G401.6 (cell line): ENCODE results near the gene UNC13A.

Experiments used
- FAIRE-seq: peaks from 2 replicates; lab custom pipeline; 2012; peaks lifted over from hg19 to GRCh38; lab: Jason Lieb, UNC

UNC13A gene

DNA sequence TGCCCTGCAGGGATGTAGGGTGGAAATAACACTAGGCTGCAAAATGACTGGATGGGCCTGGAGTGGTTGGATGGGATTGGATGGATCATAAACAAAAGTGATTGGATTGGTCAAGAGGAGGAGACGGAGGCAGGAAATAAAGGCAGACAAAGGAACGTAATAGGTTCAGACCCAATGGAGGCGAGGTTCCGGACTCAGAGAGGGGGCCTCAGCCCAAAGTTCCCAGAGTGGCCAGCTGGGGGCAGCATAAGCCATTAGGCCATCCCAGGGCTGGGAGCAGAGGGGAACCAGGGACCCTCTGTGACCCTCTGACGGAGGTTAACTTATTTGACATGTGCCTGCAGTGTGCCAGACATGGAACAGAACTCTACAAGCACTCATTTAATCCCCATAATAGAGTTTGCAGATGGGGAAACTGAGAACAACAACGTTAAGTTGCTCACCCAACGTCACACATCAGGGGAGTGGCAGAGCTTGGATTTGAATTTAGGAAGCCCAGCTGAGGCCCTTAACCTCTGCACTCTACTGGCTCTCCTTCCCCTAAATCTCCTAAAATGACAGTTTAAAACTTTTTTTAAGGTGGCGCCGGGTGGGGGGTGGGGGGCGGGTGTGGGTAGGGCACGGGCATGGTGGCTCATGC lies 15.8 kb upstream of the UNC13A start:
- no peak for FAIRE-seq

DNA sequence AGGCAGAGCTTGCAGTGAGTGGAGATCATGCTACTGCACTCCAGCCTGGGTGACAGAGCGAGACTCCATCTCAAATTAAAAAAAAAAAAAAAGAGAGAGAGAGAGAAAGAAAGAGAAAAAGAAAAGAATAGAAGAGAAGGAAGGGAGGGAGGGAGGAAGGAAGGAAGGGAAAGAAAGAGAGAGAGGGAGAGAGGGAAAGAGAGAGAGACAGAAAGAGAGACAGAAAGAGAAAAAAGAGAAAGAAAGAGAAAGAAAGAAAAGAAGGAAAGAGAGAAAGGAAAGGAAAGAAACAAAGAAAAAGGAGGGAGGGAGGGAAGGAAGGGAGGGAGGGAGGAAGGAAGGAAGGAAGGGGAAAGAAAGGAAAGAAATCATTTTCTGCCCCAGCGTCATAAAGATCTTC lies 7.0 kb upstream of the UNC13A start:
- no peak for FAIRE-seq

DNA sequence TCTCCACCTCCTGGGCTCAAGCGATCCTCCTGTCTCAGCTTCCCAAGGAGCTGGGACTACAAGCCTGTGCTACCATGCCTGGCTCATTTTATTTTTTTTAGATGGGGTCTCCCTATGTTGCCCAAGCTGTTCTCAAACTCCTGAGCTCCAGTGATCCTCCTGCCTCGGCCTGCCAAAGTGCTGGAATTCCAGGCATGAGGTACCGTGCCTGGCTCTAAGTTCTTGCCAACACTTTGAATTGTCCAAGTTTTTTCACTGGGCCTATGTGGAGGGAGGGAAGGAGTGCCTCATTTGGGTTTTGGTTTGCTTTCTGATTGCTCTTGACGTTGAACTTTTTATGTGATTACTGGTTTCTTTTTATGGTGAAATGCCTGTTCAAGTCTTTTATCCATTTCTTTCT lies 4.4 kb upstream of the UNC13A start:
- FAIRE-seq, result no peak

DNA sequence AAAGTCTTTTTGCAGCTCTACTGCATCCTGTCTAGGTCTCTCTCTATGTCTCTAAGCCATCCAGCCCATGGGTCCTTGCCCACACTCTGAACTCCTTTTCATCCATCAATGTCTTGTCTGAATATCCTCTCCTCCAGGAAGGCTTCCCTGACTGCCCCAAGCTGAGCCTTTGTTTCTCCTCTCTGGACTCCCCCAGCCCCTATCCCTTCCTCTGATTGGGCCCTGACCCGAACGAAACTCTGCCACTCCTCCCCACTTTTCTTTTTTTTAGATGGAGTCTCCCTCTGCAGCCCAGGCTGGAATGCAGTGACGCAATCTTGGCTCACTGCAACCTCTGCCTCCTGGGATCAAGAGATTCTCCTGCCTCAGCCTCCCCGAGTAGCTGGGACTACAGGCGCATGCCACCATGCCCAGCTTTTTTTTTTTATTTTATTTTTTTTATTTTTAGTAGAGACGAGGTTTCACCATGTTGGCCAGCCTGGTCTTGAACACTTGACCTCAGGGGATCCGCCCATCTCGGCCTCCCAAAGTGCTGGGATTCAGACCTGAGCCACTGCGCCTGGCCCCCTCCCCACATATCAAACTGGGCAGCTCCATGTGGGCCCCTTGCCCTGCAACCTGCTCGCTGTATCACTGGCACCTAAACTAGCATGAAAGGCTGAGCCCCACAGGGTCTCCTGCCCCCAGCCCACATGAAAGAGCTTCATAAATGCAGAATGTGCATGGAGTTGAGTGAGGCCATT lies 870 bp upstream of the UNC13A start:
- no peak for FAIRE-seq

- no peak for FAIRE-seq
Measured at GRCh38 chr19:17687141-17687856, 855 bp downstream of the UNC13A start.

DNA sequence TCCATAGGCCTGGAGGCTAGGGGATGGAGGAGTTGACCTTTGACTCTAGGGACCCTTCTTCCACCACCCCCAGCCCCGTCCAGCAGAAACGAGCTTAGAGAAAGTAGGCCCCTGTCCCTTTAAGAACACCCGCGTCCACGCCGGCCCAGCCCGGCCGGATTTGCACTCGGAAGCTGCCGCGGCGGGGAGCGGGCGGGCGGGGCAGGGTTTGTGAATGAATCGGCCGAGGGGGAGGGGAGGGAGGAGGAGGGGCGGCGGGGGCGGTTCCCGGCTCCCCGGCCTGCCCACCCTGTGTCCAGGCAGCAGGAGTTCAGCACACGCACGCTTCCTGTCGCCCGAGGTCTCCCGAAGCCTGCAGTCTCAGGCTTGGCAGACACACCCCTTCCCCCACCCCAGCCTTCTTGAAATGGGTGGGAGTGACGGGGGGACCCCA lies 1.5 kb downstream of the UNC13A start:
- FAIRE-seq, result no peak

DNA sequence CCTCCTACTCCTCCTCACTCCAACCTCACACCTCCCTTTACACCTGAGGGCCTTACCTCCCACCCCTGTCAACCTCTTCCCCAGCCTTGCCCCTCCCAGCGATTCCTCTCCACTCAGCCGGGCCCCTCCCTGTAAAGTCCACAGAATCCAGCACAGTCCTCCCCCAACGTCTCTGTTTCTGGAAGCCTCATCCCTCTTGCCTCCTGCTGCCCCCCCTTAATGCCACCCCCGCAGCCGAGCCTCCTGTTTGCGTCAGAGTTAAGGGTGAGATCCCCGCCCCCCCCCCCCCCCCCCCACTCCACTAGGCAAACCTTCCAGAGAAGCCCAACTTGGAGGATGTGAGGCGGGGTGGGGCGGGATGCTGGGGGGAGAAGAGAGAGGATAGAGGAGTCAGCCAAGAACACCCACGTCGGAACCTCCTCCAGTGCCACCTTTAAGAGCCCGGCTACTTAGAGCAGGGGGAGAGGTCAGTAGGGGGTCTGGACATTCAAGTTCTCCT lies 2.1 kb downstream of the UNC13A start:
- FAIRE-seq, result no peak

DNA sequence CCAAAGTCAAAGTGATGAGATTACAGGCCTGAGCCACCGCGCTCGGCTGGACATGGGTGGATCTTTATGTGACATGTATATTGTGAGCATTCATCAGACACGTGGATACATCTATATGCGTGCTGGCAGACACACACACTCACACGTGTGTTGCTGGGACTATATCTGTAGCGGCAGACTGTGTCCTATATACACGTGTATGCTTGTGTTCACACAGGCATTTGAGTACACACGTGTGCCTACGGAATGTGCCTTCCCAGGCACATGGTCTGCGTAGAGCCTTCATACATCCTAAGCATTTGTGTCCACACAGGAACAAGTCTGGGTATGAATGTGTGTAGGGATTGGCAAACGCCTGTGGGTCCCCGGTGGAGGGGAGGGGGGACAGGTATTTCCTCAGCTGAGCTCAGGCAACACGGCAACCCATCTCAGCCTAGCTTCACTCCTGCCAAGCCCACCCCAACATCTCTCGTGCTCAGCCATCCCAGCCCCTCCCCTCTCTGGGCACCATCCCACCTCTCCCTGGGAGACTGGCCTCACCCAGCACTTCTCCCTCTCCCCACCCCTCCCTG lies 2.6 kb downstream of the UNC13A start:
- FAIRE-seq, result no peak

DNA sequence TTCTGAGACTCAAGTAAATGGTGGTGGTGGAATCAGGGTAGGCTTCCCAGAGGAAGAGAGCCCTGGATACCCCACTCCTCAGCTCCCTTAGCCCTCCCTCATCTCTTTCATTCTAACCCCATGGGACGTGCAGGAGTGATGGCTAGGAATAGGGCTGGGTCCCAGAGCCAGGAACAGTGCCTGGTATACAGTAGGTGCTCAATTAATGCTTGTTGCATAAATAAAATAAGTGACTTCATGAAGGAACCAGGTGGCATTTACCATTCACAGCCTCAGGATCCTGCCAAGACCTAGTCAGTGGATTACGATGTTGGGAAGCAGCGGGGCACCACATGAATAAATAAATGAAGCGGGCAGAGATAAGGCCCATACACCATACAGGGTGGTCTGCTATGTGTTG lies 3.9 kb downstream of the UNC13A start:
- FAIRE-seq, result no peak

DNA sequence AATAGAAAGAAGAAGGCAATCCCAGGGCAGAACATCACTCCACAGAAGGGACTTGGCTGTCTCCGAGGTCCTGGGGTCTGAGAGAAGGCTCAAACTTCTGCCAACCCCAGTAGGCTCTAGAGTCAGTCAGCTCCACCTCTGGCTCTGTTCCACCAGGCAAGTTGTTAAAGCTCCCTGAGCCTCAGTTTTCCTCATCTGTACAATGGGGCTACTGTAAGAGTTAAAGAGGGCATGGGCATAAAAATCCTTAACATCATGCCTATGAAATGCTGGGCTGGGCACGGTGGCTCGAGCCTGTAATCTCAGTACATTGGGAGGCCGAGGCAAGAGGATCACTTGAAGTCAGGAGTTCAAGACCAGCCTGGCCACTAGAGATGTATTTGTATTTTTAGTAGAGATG lies 5.1 kb downstream of the UNC13A start:
- FAIRE-seq, result no peak

DNA sequence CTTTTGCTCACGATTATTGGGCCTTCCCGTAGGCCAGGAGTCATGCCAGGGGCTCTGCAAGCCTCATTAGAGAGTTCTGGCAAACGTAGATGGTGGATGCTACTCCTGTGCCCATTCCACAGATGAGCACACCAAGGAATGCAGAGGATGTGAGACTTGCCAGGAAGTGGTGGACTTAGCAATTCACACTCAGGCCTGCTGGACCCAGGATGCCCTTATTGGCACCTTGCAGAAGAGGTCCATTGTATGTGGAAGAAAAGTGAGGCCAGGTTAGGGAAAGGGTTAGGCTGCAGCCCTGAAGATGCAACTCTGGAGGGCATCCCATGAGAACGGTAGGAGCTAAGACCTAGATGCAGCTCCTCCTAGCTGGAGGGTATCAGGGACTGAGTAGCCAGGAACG lies 5.9 kb downstream of the UNC13A start:
- no peak for FAIRE-seq

DNA sequence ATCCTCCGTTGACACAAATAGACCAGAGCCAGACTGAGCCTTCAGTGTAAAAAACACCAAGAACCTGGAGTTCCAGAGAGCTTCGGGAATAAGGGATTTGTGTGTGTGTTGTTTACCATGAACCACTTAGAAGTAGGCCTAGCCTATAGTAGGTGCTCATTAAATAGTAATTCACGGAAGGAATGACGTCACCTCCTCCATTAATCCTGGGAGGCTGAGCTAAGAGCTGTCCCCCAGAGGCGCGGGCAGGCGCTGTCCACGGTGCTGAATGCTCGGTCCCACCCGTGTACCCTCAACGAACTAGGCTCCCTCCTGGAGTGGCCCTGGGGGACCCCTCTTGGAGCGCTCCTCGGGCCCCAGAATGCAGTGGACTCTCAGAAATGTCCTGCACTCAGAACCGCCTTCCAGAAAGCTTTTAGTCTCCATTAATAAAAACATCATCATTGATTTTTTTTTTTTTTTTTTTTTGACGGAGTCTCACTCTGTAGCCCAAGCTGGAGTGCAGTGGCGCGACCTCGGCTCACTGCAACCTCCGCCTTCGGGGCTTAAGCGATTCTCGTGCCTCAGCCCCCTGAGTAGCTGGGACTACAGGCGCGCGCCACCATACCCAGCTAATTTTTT lies 6.5 kb downstream of the UNC13A start:
- no peak for FAIRE-seq

DNA sequence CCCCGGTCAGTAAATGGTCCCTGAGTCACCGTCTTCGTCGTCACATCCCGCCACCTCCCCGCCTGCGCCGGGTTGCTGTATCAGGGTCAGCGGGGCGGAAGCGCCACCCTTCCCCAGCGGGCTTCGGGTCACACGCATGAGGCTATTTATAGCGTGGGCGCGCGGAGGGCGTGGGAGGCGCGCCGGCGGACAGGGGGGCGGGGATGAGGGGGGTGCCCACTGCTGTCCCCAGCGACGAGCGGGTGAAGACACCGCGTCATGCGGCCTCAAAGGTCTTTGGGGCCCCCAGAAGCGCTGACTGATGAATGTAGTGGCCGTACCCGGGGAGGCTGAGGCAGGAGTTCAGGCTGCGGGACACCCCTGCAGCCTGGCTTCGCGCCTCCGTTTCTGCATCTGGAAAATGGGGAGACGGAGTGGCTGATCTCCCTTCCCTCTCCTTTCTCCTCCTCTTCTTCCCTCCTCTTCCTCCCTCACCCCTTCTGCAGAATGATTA lies 7.9 kb downstream of the UNC13A start:
- FAIRE-seq, result no peak

DNA sequence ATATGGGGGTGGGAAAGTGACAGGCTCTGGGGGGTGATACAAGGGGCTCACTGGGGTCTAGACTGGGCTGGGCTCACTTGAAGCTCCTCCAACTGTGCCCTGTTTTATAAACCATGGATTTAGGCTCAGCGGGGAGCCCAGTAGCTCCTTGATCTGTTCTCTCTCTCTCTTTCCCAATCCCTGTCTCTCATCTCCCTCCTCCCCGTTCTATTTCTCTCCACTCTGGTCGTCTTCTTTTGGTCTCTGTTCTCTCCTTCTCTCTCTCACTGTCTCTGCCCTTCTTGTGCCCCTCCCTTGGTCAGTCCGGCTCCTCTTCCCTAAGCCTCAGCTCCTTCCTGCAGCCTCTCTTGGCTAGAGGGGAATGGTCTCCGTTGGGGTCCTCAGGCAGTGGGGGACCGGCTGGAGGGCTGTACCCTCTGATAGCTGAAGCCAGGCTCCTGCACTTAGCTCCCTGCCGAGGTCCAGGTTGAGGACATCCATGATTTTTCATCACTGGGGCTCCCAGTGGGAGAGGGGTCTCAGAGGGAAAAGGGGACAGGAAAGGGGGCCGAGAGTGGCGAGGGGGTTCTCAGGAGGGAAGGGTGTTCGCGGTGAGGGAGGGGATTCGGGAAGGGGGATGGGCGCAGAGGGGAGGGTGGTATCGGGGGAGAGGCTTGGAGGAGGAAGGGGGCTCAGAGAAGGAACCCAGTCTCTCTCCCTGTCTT lies 8.5 kb downstream of the UNC13A start:
- FAIRE-seq, result no peak

DNA sequence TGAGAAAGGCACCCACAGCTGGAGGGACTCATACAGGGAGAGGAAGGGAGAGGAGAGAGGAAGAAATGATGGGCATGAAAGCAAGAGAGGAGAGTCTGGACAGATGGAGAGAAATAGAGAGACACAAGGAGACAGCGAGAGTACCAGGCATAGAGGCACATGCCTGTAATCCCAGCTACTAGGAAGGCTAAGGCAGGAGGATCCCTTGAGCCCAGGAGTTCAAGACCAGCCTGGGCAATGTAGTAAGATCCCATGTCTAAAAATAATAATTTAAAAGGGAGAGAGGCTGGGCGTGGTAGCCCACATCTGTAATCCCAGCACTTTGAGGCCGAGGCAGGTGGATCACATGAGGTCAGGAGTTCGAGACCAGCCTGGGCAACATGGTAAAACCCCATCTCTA lies 9.3 kb downstream of the UNC13A start:
- no peak for FAIRE-seq

- FAIRE-seq, result no peak
Measured at GRCh38 chr19:17677002-17677401, 11.2 kb downstream of the UNC13A start.

GRCh38 chr19:17676295-17676694 lies 11.9 kb downstream of the UNC13A start:
- FAIRE-seq, result no peak

GRCh38 chr19:17673937-17674799 lies 14.0 kb downstream of the UNC13A start:
- FAIRE-seq, result no peak

DNA sequence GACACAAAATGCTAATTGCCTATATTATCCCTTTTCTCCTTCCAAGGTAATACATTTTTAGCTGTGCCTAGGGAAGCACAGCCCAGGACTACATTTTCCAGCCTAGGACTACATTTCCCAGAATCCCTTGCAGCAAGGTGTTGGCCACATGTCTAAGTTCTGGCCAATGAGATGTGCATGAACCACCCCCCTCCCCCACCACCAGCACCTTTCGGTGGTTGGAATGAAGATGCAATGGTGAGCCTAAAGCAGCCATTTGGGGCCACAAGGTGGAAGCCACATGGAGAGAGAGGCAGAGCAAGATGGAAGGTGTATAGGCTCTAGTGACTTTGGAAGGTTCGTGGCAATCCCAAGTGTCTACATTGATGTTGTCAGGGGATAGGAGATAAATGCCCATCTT lies 16.2 kb downstream of the UNC13A start:
- FAIRE-seq, result peak; percentile 46

DNA sequence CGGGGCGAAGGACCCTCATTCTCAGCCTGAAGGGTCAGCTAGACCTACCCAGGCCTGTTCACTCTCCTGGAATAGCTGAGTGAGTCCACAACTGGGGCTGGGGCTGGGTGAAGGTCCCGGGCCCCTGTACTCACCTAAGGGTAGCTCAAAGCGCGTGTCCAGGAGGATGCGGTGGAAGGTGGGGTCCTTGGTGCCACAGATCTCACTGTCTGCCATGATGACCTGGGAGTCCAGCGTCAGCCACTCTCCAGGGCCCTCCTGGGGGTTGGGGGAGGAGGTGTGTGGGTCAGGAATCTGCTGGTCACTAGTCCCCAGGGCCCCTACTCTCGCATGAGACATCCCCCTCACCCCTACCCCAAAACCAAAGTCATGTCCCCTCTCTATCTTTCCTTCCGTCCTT lies 18.7 kb downstream of the UNC13A start:
- no peak for FAIRE-seq

DNA sequence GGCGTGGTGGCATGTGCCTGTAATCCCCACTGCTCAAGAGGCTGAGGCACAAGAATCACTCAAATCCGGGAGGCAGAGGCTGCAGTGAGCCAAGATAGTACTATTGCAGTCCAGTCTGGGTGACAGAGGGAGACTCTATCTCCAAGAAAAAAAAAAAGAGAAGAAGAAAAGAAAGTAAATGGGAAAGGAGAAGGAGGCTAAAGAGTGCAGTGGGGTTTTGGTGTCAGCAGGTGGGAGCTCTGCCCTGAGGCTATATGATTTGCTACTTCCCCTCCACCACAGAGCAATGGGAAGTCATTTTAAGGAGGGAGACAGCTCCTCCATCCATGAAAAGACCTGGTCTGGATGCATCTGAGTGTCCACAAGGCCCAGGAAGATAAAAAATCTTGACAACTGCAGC lies 23.1 kb downstream of the UNC13A start:
- FAIRE-seq, result no peak
